COLO668 (cell line): ENCODE measurements around the gene TAF1B.
A peak's percentile ranks its signal among the peaks of the same experiment; 100 is the strongest.

ENCODE experiments used
- DNase-seq: peaks from one replicate; lab custom pipeline; 2025; ENCODE audit not compliant: unreplicated experiment; lab: John Stamatoyannopoulos, UW

TAF1B gene

DNA sequence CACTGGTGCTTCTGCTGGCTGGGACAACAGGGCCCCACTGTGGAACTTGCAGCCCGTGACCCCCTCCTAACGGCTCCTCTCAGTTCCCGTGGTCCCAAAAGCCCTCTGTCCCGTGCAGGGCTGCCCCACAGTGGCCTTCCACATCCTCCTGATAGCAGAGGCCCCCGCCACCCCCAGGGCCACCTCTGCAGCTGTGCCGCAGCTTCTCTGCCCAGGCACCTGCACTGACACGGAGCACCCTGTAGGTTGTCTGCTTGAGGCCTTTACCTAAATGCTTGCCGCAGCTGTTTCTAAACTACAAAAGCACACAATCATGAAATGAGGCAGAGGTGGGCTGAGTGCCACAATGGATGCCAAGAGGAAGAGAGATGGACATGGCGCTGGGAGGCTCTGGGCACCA lies 94.7 kb downstream of the TAF1B start:
- no peak for DNase-seq

DNA sequence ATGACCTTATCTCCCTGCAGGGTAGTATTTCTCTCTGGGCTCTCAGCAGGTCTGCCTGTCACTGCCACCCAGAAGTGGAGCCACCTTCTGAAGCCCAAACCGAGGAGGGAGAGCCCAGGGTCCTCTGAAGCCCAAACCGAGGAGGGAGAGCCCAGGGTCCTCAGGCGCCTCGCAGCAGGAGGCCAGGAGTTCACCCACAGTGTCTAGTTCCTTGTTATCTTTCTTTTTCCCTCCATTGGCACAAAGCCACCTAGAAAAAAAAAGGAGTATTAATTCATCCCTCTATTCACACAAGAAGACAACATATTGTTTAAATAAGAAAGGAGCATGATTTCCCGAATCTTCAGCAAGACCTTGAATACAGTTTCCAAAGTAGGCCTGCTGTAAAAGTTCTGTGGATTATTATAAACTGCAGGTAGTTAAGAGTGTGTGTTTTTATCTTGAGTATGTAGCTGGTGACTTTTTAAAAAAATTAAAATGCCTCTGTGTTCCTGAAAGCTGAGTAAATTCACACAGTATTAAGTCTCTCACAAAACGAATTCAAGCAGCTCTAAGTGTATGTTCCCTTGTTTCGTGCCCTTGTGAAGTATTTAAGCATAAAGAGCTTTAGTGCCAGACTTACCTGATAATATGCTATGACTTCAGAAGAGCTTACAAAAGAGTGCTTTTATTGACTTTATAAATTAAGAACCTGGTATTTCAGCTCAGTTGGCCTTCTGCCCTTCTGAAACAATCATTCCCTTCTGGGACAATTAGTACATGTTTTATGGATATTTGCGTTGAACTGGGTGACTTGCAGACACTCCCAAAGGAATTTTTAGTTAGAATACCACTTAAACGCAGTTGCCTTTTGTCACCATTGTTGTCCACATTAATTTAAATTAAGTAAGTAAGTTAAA lies 96.6 kb downstream of the TAF1B start:
- no peak for DNase-seq

DNA sequence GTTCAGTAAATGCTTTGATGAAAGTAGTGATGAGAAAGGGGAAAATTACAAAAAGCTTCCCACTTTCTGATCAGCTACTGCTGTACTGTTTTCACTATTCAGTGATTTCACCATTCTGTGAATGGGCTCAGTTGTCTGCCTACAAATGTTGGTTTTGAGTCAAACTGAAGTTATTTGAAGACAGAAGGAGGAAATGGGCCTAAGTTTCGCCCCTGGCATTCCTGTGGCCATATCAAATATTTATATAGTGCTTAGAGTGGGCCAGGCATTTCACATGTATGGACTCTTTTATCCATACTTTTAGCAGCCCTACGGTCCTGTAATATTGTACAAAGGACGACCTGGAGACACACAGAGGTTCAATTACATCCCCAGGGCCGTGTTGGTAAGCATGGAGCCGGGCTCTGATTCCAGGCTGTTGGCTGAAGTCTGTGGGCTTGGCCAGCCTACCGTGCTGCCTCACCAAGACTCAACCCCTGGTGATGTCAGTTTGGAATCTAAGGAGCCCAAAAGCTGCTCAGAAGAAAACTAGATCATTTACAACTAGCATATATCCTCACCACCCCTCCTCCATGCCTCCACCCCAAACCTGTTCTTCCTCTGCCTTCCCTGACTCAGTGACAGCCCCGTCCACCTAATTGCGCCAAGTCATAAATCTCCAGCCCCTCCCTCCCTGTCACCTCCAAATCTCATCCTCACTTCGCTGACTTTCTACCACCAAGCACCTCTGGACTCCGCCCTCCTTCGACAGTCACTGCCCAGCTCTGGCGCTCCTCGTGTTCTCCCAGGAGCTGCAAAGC lies 98.1 kb downstream of the TAF1B start:
- DNase-seq: no peak

DNA sequence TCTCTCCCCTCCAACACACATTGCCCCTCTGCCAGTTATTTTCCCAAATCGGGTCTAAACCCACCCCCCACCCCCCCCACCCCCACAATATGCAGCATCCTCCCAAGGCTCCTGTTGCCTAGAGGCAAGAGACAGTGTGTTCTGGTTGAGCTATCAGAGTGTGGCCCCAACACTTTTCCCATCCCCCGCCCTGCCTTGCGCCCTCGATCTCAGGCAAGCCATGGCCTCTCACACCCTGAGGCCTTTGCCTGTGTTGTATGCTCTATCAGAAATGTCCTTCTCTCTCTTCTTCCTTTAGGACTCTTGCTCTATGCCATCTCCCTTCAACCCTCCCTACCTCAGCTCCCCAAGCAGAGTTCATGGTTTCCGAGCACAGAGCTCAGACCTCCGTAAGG lies 98.7 kb downstream of the TAF1B start:
- no peak for DNase-seq

DNA sequence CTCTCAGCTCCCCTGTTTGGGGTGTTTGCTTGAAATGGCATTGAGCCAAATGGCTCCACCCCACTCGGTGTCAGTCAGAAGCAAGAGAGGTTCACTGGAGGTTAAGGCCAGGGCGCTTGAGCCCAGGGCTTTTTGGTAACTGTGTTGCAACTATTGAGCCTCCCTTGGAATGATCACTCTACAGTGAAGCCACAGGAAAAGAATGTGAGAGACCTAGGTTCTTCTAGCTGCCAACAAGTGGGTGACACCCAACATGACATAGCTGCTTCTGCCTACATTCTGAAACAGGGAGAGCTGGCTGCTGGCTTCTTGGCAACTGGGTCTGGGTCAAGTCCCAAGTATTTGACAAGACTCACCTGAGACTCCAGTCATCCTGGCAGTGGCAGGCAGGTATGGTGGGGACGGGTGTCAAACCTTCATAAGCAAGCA lies 101.1 kb downstream of the TAF1B start:
- DNase-seq: no peak

DNA sequence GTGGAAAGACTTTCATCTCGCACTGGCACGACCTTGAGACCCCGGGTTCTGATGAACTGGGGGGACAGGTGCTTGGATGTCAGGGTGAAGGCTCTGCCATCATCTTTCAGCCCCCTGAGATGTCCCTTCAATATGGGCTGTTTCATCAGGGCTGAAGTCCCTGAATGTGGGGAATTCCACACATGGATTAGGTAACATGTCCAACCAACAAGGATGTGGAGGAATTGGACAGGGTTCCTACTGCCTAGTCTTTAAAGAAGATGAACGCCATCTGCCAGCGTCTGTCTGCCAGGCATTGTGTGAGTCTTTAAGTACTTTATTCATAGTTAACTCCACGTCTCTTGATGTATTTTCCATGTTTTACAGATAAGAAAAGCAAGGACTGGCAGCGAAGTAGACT lies 102.3 kb downstream of the TAF1B start:
- DNase-seq: no peak

DNA sequence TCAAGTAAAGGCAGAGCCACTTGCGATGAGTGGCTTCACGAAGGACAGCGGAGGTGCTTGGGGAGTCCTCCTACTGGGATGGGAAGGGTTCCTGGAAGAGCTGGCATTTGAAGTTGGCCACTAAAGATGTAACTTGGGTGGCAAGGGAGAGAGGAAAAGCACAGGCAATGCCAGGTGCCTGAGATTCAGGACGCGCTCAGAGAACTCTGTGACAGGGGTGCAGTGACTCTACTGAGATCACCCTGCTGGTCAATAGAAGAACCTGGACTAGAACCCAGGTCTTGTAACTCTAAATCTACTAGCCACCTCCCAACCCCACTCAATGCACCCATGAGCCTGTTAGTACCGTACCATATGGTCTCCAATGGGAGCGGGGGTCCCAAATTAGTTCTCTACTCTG lies 102.8 kb downstream of the TAF1B start:
- DNase-seq: no peak

DNA sequence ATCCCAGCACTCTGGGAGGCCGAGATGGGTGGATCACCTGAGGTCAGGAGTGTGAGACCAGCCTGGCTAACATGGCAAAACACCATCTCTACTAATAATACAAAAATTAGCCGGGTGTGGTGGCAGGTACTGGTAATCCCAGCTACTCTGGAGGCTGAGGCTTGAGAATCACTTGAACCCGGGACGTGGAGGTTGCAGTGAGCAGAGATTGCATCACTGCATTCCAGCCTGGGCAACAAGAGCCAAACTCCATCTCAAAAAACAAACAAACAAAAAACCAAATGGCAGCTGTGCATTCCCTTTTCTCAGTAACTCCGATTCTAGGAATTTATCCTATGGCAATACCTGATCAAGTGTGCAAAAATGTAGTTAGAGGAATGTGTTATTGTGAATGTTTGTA lies 103.5 kb downstream of the TAF1B start:
- DNase-seq: no peak

DNA sequence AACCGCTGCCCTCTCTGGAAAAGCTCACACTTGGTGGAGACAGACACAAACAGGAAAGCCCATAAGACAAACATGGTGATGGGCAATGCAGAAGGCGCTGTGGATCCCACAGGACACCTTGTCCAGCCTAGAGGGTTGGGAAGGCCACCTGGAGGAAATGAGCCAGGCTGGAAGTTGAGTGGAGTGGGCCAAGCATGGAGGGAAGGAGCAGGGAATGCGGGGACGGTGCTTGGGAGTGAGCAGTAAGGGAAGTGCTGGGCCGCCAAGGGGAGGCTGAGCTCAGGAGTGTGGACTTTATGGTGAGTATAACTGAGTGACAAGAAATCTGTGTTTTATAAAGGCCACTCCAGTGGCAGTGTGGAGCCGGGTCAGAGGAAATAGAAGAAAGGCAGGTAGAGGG lies 105.4 kb downstream of the TAF1B start:
- DNase-seq: no peak

DNA sequence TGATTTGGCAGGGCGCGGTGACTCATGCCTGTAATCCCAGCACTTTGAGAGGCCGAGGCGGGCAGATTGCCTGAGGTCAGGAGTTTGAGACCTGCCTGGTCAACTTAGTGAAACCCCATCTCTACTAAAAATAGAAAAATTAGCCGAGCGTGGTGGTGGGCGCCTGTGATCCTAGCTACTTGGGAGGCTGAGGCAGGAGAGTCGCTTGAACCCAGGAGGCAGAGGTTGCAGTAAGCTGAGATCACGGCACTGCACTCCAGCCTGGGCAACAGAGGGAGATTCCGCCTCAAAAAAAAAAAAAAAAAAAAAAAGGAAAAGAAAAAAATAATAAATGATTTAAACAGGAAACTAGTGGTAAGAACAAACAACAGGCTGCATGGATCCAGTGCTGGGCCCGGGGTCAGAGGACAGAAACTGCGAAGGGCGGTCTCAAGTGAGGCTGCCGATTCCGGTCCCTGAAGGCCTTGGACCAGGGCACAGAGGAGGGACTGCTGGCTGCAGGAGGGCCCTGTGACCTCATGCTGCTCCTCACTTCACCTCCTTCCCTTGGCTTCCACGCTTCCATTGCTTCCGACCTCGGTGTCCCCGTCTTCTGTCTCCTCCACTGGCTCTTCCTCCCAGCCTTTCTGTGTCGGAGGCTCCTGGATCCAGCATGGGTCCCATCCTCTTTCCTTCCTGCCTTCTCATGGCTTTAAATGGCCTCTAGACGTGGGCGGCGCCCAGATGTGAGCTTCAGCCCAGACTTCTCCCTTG lies 106.1 kb downstream of the TAF1B start:
- no peak for DNase-seq

DNA sequence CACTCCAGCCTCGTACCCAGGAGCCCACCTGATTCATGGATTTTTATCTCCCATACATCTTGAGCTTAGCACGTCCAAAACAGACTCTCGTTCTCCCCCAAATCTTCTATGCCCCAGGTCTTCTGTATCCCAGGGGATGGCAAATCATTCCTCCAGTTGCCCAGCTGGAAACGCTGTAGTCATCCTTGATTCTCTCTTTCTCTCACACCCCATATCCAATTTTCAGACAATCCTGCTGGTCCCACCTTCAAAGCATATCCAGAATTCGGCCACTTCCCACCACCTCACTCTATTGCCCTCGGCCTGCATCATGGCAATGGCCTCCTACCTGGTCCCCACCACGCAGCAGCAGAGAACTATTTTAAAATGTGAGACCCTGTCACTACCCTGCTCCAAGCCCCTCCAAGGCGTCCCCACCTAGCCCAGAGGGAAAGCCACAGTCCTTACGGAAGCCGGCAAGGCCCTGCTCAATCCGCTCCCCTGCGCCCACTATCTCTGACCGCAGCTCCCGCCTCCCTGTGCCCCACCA lies 106.8 kb downstream of the TAF1B start:
- no peak for DNase-seq

DNA sequence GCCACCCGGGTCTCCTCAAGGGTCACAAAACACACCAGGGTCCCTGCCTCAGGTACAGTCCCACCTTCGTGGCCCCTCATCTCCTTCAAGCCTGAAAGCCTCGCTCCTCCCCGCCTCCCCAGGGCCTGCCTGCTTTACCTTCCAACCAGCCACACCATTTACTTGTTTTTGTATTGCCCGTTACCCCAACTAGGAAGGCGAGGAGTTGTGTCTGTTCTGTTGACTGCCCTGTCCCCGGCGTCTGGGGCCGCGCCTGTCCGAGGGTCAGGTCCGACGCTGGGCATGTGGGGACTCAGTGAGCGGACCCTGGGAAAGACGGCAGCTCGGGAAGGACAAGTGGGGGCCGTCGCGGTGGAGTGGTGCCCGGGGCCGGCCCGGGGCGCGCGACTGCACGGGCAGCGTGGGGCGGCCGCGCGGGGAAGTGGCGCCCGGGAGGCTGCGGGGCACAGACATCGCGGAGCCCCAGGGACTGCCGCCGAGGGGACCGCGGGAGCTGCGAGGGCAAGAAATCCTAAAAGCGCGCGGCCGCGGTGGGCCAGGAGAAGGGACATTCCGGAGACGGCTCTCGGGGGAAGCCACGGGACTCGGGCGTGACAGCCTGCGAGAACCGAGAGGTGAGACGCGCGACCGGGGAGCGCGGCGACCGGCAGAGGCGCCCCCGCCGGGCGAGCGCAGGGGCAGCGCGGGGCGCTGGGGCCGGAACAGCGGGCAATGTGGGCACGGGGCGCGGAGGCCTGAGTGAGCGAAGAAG lies 107.4 kb downstream of the TAF1B start:
- DNase-seq: peak; percentile 79

DNA sequence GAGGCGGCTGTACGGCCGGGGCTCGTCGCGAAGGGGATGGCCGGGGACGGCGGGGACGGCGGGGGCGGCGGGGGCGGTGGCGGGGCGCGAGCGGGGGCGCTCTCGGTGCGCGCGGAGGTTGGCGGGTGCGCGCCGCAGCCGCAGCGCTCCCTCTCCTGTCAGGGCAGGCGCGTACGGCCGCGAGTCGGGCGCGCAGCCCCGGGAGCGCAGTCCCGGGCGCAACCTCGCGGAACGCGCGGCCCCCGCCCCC lies 107.9 kb downstream of the TAF1B start:
- no peak for DNase-seq

DNA sequence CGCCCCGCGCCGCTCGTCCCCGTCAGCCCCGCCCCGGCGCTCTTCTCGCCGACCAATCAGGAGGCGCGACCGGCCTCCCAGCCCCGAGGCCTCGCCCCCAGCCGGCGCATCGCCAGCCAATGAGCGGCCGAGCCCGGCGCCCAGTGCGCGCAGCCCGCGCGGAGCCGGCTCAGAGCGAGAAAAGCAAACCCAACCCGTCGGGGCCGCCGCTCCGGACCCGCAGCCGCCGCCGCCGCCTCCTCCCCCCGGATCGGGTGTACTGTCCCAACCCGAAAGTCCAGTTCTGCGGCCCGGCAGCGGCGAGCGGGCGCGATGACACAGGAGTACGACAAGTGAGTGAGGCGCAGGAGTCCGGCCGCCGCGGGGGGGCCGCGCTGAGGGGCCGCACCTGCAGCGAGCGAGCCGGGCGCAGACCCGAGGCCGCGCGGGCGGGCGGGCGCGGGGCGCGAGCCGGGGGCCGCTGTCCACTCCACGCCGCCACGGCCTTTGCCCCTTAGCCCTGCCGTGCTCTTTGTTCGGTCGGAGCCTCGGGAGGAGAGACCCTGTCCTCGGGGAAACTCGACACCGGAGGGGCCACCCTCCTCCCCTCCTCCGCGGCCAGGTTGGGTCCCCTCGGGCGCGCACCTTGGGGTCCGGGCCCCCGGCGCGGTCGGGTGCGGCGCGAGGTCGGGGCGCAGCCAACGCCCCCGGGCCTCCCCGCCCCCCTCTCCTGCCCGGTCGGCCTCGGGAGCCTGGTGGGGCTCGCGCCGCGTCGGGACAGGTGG lies 108.4 kb downstream of the TAF1B start, which contains the start of gene GRHL1:
Gene GRHL1 (plus strand): TSS at position 172 of the 764 bp plus-strand sequence. CDS start 141 bp downstream, at position 313.
- peak; percentile 97 for DNase-seq

DNA sequence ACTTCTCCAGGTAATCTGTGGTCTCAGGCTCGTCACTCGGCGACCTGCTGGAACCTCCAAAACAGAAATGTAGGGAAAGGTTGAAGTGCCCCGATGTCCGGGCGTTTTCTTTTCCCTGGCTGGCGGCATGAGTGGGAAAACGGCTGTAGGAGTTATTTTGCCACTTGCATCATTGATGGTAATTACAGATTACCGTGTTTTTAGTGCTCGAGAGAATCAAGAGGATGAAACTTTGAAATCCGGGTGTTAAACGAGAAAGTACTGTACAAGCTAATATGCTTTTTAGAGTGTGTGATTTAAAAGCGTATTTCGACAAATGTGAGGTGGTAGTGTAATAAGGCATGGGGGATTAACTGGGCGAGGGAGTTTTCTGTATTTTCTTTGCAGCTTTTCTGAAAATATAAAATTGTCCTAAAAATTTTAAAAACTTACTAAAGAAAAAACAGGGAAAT lies 109.0 kb downstream of the TAF1B start:
- DNase-seq: no peak

DNA sequence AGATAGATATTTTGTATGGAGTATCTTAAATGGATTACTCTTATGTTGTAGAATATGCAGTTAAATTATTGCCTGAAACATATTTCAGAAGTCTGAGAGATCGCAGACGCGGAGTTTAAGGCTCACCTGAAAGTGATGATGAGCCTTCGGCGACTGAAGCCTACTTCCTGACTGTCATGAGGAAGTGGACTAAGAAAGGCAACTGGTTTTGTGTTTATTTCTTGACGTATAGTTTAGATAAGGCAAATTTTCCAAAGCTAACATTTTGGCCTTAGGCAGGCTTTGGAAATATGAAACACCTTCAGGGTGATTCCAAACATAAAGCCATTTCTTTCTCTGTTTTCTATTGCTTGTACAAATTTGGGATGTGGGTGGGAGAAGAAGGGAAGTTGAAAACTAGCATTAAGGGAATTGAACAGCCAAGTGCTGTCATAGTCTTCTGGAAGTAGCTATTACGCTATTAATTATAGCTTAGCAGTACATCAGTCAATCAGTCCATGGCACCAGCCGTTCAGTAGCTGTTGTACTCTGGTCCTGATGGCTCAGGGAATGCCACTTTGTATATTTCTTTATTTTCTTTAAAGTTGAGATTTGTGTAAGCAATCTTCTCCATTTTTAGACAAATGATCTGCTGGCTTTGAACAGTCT lies 109.7 kb downstream of the TAF1B start:
- no peak for DNase-seq

DNA sequence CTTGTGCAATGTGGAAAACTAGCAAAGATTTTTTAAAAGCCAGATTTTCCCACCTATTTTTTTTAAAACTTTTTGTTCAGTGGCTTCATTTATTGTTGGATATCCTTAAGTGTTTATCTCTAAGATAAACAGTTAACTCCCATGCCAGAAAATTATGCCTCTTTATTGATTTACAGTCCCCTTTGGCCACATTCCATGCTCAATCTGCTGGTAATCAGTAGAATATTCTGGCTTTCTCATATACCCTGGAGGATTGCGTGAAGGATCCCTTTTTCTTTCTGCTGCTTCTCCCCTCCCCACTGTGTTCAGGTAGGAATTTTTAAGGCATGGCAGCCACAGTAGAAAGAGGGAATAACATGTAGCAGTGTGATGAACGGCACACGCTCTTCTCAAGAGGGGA lies 110.9 kb downstream of the TAF1B start:
- DNase-seq: no peak

DNA sequence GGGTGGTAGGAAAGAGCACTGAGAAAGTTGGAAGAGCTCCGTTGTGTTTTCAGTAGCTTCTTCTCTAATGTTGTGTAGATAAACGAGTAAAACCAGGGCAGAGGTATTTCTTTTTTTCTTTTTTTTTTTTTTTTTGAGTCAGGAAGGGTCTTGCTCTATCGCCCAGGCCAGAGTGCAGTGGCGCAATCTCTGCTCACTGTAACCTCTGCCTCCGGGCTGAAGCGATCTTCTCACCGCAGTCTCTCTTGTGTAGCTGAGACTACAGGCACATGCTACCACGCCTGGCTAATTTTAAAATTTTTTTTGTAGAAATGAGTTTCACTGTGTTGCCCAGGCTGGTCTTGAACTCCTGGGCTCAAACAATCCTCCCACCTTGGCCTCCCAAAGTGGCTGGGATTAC lies 114.8 kb downstream of the TAF1B start:
- no peak for DNase-seq

DNA sequence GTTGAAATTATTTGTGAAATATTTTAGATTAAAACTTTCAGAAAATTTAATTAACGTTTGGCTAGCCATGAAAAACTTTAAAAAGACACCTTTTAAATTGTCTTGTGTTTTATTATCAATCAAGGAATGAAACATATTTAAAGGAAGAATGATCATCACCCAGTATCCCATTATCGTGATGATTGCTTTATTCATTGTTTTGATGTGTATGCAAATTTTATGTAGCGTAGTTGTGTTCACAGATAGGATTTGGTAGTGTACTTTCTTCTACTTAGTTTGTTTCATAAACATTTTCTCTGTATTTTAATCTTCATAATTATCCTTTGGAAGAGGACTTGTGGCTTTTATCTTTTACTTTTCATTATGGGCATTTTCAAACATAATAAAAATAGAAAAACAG lies 116.0 kb downstream of the TAF1B start:
- DNase-seq: no peak
